ENCODE results near the gene ARL10. TPM values are rescaled to one million over a fixed set of nuclear protein-coding genes. Genes with fewer than 3 reads are reported as not detected.

ARL10 gene
- total and polyA plus RNA-seq, 2 donors (not counting 1 experiment from before 2014, with no cell fraction given), result 13.1 to 27.9 TPM

DNA sequence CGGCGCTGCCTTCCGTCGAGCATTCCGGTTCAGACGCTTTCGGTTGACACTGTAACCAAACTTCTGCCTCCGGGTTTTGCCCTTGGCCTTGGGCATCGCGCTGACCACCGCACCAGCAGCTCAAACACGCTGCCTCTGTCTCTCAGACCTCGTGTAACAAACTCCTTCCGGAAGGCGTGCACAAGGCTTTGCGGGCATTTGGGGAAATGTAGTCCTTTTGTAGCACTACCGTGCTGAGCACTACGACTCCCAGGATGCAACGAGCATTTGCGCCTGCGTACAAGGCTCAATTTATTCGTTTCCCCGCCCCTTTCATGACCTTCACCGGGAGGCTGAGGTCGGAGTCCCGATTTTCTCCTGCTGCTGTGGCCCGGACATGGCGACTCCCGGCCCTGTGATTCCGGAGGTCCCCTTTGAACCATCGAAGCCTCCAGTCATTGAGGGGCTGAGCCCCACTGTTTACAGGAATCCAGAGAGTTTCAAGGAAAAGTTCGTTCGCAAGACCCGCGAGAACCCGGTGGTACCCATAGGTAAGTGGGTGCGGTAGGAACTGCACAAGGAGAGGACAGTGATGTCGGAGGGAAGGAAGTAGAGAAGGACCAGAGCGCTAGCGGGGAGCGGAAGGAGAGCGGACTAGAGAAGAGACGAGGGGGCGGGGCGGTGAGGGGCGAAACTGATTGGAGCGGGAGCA is 23.3 kb downstream of the ARL10 start, which contains the start of the genes HIGD2A and NOP16:
HIGD2A (plus strand) TSS at position 308 of the 691 bp plus-strand sequence; CDS start at position 377, 69 bp downstream.
NOP16 (minus strand) TSS at position 155 of the 691 bp plus-strand sequence; CDS start at position 96, 59 bp downstream.
- Histone ChIP-seq H2AFZ (ENCODE audit: insufficient read depth, low read depth, low read length, poor library complexity, severe bottlenecking) (peak within 1 kb of the TSS; percentile 96), H3K4me1 (ENCODE audit: control insufficient read depth in 2 of 2, insufficient read depth in 2 of 2, low read length in 2 of 2) (peaks cover 19 to 29% of the 10 kb centered on the region in 2 donors), H3K4me2 (replicated peaks; ENCODE audit: low read depth, low read length, poor library complexity, severe bottlenecking) (peak within 1 kb of the TSS; percentile 89), H3K9me3 (ENCODE audit: control extremely low read depth in 1 of 3, control insufficient read depth in 2 of 3, insufficient read depth in 1 of 3, low read length in 2 of 3) (no peaks in the 10 kb centered on the region), H3K27me3 (replicated peaks in 1 of 4; ENCODE audit: control extremely low read depth in 1 of 4, control insufficient read depth in 3 of 4, insufficient read depth in 4 of 4, low read length in 3 of 4) (no peaks in the 10 kb centered on the region), H3K4me3 (ENCODE audit: control extremely low read depth in 1 of 5, extremely low read depth in 1 of 5, insufficient read depth in 1 of 5, low read depth in 2 of 5, low read length in 4 of 5) (peak within 1 kb of the TSS; percentile 69 to 98 (median 93)), H3K36me3 (replicated peaks in 1 of 2; ENCODE audit: control extremely low read depth in 1 of 2, control insufficient read depth in 1 of 2, extremely low read depth in 1 of 2, insufficient read depth in 2 of 2, low read length in 1 of 2) (peaks cover 0 to 37% of the 10 kb centered on the region in 2 experiments), H3K79me2 (ENCODE audit: control insufficient read depth, insufficient read depth, low read length) (peaks cover 45% of the 10 kb centered on the region), H4K20me1 (ENCODE audit: control insufficient read depth, insufficient read depth, low read length, poor library complexity, severe bottlenecking) (peaks cover 9% of the 10 kb centered on the region), H3K27ac (ENCODE audit: low read length in 2 of 2) (peak within 1 kb of the TSS; percentile 90 to 93), H3K9ac (ENCODE audit: low read length) (peak within 1 kb of the TSS; percentile 96)
- Mint-ChIP-seq H3K27me3 (no peaks in the 10 kb centered on the region), H3K27ac (peak within 1 kb of the TSS; percentile 100), H3K4me1 (peaks cover 26% of the 10 kb centered on the region), H3K4me3 (peak within 1 kb of the TSS; percentile 100), H3K9me3 (ENCODE audit: insufficient read depth) (no peaks in the 10 kb centered on the region)
- no peak for TF ChIP-seq CTCF (IDR thresholded peaks at IDR 0.05)
- TF ChIP-seq EZH2 (IDR thresholded peaks at IDR 0.05; ENCODE audit: borderline replicate concordance, insufficient read depth, low read depth, low read length, poor library complexity, severe bottlenecking), result no peak
- DNase-seq, result peak; percentile 99
- intact Hi-C loops (cut with micrococcal nuclease), result loop anchor here (1.0 to 10.0 kb wide), 10 partner anchors 16 to 619 kb away; partner anchors contain the start of genes ARL10, CLTB, FAF2 and KIAA1191
- under 1% methylated on average over 39 of the region's 47 CpGs for WGBS (ENCODE audit: insufficient coverage)
- ChIA-PET POLR2A (interaction anchor here (0.6 to 2.2 kb wide), 6 partner anchors 20 to 149 kb away, joined by 3 to 16 read pairs (median 6); partner anchors contain the start of genes CLTB, FAF2, KIAA1191 and RNF44), CTCF (interaction anchor here (1.1 to 1.5 kb wide), 4 partner anchors 23 to 155 kb away, joined by 3 to 4 read pairs (median 4); partner anchors contain the start of gene ARL10)
- peak; percentile 86 for ATAC-seq (ENCODE audit: low read depth)
